Gastroesophageal sphincter (tissue), 3 donors: ENCODE results near the gene SLC3A2.

Experiments used
- CTCF ChIP-seq, 4 experiments: fragments of 200-600 bp in 2 of 4; fragments of 450-650 bp in 2 of 4; sonication (generic) in 1 of 4; IDR thresholded peaks; one replicate each; pipeline ENCODE4 v1.5.1; 2017 to 2019; ENCODE audit warnings: antibody characterized with exemption in 4 of 4, mild to moderate bottlenecking in 2 of 4, moderate library complexity in 2 of 4
- EP300 ChIP-seq: sonication (generic); formaldehyde crosslinking; IDR thresholded peaks from one replicate; pipeline ENCODE4 v1.6.1; 2017; ENCODE audit warnings: antibody characterized with exemption, mild to moderate bottlenecking
- POLR2A ChIP-seq, 2 donors: fragments of 450-650 bp; IDR thresholded peaks; one replicate each; pipeline ENCODE4 v1.6.1; 2017; ENCODE audit warnings: antibody characterized with exemption in 2 of 2, mild to moderate bottlenecking in 2 of 2, moderate library complexity in 1 of 2
- POLR2AphosphoS5 ChIP-seq: sonication (generic); formaldehyde crosslinking; IDR thresholded peaks from one replicate; pipeline ENCODE4 v1.6.1; 2017; ENCODE audit warnings: antibody characterized with exemption

DNA sequence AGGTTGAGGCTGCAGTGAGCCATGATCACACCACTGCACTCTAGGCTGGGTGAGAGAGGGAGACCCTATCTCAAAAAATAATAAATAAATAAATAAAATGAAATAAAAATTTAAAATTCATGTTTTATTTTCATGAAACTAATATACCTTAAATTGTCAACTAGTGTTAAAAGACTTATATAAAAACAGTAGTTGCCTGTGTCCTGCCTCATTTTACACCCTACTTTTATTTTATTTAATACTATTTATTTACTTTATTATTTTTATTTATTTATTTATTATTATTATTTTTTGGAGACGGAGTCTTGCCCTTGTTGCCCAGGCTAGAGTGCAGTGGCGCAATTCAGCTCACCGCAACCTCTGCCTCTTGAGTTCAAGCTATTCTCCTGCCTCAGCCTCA, 36.5 kb upstream of the SLC3A2 start:
- TF ChIP-seq CTCF (IDR thresholded peaks at IDR 0.05) (no peak), POLR2A (IDR thresholded peaks at IDR 0.05) (no peak), POLR2AphosphoS5 (no peak), EP300 (no peak)
